Keratinocyte (primary cell): ENCODE results near the gene AOAH.

Source experiments
- EZH2 ChIP-seq: IDR thresholded peaks from one replicate; pipeline ENCODE4 v1.6.1; 2012; ENCODE audit warnings: inconsistent platforms, mild to moderate bottlenecking, low read length, moderate library complexity
- TF ChIP-seq, protein P1 (sequence below), 3 experiments: IDR thresholded peaks in 1 of 3; conservative IDR thresholded peaks in 1 of 3; optimal IDR thresholded peaks in 1 of 3; 2 replicates in 2 of 3; 3 replicates in 1 of 3; pipeline versions ENCODE3 to v1.5.1; 2011; ENCODE audit warnings: low read length in 3 of 3, mild to moderate bottlenecking in 3 of 3, moderate library complexity in 2 of 3, control low read depth in 1 of 3, inconsistent platforms in 1 of 3; ENCODE audit not compliant: insufficient read depth in 2 of 3; ENCODE audit errors: extremely low read depth in 1 of 3

DNA sequence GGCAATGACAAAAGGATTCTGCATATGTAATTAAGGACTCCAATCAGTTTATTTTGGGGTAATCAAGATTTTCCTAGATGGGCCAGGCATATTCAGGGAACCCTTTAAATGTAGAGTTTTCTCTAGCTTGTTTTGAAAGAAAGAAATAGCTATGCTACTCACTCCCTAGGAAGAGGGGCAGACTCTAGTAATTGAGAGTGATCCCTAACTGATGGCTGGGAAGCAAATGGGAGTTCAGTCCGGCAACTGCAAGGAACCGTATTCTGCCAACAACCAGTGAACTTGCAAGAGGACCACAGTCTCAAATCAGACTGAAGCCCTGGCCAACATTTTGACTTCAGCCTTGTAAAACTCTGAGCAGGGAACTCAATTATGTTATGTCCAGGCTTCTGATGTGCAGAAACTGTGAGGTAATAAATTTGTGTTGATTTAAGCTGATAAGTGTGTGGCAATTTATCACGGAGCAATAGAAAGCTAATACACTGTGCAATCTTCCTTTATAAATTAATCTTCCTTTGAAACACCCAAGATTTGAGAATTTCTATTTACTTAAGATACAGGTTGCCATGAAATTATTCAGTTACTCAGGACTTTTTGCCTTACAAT lies 14.0 kb downstream of the AOAH start:
- TF ChIP-seq, protein P1, sequence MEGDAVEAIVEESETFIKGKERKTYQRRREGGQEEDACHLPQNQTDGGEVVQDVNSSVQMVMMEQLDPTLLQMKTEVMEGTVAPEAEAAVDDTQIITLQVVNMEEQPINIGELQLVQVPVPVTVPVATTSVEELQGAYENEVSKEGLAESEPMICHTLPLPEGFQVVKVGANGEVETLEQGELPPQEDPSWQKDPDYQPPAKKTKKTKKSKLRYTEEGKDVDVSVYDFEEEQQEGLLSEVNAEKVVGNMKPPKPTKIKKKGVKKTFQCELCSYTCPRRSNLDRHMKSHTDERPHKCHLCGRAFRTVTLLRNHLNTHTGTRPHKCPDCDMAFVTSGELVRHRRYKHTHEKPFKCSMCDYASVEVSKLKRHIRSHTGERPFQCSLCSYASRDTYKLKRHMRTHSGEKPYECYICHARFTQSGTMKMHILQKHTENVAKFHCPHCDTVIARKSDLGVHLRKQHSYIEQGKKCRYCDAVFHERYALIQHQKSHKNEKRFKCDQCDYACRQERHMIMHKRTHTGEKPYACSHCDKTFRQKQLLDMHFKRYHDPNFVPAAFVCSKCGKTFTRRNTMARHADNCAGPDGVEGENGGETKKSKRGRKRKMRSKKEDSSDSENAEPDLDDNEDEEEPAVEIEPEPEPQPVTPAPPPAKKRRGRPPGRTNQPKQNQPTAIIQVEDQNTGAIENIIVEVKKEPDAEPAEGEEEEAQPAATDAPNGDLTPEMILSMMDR (optimal IDR thresholded peaks at IDR 0.05 in 1 of 3, IDR thresholded peaks at IDR 0.05 in 1 of 3, conservative IDR thresholded peaks at IDR 0.05 in 1 of 3; ENCODE audit: extremely low read depth in 1 of 3, insufficient read depth in 2 of 3, low read length in 3 of 3): no peak
- TF ChIP-seq EZH2: no peak
